Measurements from ENCODE around the gene LENG8.

Gene LENG8

DNA sequence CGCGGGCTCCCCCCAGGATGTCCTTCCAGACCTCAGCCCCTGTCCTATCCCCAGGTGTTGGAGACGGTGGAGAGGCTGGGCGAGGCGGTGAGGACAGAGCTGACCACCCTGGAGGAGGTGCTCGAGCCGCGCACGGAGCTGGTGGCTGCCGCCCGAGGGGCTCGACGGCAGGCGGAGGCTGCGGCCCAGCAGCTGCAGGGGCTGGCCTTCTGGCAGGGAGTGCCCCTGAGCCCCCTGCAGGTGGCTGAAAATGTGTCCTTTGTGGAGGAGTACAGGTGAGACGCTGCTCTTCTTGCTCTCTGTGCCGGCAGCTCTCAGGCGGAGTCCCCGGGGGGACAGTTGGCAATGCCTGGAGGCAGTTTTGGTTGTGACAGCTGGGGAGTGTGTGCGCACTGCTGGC is 26.9 kb upstream of the LENG8 start:
- no peak for DNase-seq (ENCODE audit: low read depth in 2 of 2)

DNA sequence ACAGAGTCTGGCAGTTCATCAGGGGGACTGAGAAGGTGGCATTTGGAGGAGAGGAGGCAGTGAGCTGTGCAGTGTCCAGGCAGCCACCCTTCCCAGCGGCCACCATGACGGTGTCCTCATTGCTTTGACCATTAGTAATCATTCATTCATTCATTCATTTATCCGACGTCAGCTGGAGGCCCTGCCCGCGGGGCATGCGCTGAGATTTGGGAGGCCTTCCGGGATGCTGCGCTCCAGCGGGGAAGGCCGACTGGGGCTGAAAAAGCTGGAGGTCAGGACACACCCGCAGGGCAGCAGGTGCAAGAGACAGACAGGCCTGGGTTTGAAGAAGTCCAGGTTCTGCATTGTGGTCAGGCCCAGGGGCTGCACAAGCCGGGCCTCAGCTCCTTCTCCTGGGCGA is 24.8 kb upstream of the LENG8 start:
- no peak for DNase-seq (ENCODE audit: low read depth in 2 of 2)

DNA sequence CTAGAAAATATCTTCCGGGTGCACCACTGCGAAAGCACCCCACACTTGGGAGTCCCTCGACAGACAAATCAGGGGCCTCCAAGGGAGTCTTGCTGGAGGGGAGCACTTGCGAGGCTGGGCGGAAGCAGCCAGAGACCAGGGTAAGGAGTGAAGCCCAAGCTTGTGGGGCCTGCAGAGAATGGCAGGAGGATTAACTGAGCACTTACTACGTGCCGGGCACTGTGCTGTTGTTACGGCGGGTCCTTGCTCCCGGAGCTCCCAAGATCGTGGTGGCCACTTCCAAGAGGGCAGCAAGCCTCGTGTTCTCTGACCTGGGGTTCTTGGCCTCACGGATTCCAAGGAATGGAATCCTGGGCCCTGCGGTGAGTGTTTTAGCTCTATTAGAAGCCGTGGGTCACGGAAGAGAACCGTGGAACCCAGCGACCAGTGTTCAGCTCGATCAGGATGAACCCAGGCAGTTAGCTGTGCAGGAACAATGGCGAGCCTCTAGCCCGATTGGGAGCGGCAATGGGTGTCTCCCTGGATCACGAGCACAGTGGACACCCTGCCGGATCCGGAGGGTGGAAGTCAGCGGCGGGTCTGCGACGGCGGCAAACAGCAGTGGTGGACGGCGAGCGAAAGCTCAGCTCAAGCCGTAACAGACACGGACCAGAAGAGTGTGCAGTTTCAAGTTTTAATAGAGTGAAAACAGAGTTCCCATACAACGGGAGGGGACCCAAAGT is 24.2 kb upstream of the LENG8 start:
- no peak for DNase-seq (ENCODE audit: low read depth in 2 of 2)

DNA sequence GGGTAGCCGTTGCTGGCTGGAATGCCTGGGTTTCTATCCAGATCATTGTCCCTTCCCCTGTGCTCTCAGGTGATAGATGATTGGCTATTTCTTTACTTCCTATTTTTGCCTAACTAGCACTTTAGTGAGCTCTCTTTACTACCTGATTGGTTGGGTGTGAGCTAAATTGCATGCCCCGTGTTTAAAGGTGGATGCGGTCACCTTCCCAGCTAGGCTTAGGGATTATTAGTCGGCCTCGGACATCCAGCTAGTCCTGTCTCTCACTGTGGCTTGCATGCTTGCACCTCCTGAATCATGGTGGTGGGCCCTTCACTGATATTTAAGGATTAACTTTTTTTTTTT is 23.6 kb upstream of the LENG8 start:
- no peak for DNase-seq (ENCODE audit: low read depth in 2 of 2)

DNA sequence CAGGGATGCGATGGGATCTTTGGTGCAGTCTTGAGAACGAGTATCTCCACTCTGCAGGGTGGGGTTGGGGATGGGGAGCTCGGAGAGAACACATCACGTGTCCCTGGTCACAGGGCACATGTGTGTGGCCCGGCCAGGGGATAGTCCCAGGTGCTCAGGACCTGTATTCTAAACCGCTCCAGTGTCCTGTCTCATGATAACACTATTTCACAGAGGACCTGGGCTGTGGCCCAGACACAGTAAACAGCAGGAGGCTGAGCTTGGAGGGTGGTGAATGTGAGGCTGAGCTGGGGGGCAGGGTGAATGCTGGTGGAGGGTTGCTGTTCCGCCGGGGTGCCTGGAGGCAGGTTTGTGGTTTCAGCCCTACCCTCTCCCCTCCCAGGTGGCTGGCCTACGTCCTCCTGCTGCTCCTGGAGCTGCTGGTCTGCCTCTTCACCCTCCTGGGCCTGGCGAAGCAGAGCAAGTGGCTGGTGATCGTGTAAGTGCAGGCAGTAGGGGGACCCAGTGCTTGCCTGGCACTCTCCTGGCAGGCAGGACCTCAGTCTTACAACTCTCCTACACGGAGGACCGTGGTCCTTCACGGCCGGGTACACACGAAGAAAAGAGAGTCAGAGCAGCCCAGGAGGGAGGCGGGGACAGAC is 22.6 kb upstream of the LENG8 start:
- no peak for DNase-seq (ENCODE audit: low read depth in 2 of 2)

DNA sequence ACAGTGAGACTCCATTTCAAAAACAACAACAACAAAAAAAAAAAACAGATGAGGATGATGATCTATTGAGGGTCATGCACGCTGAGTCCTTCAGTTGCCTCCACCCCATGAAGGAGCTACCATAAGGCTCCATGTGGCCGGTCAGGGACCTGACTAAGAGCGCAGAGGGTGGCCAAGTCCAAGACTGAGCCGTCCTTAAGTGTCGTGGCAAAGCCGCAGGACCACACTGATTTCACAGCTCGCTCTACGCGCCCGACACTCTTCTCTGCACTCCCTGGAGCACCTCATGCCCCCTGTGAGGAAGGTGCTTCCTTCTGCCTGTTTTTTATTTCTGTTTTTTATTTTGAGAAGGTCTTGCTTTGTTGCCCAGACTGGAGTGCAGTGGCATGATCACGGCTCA is 21.4 kb upstream of the LENG8 start:
- DNase-seq (ENCODE audit: low read depth in 2 of 2), result no peak

DNA sequence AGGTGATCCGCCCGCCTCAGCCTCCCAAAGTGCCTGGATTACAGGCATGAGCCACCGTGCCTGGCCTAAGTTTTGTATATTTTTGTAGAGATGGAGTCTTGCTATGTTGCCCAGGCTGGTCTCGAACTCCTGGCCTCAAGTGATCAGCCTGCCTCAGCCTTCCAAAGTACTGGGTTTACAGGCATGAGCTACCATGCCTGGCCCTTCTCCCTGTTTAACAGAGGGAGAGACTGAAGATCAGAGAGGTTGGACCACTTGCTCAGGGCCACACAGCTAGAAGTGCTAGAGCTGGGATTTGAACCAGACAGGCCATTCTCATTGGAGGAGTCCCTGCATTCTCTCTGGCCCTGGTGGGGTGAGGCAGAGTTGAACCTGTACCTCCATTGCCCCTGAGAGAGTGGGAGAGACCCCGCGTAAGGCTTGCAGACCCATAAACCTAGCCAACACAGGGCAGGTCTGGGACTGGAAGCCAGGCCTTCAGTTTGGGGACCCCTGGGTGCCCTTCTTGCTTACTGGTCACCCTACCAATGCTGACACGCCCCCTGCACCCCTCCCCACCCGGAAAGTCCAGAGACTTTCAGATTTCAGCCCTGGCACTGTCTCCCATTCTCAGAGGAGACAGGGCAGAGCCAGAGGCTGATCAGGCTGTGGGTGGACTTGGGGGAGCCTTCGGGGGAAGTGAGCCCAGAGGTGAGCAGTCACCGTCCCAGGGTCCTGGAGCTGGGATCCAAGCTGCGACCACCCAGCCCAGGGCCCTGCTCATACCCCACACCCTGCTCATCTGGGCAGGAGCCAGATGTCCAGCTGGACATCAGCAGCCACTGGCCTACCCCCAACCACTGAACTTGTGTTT is 20.4 kb upstream of the LENG8 start:
- DNase-seq (ENCODE audit: low read depth in 2 of 2), result no peak

DNA sequence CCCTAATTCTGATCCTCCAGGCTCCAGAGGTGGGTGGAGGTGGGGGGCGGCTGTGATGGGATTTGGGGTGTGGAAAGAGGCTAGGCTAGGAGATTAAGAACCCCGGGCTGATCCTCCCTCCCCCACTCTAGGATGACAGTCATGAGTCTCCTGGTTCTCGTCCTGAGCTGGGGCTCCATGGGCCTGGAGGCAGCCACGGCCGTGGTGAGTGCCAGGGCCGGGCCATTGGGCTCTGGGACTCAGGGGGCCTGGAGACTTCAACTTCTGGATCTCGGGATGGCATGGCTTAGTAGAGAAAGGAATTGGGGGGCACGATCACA is 19.9 kb upstream of the LENG8 start:
- DNase-seq (ENCODE audit: low read depth in 2 of 2), result no peak

DNA sequence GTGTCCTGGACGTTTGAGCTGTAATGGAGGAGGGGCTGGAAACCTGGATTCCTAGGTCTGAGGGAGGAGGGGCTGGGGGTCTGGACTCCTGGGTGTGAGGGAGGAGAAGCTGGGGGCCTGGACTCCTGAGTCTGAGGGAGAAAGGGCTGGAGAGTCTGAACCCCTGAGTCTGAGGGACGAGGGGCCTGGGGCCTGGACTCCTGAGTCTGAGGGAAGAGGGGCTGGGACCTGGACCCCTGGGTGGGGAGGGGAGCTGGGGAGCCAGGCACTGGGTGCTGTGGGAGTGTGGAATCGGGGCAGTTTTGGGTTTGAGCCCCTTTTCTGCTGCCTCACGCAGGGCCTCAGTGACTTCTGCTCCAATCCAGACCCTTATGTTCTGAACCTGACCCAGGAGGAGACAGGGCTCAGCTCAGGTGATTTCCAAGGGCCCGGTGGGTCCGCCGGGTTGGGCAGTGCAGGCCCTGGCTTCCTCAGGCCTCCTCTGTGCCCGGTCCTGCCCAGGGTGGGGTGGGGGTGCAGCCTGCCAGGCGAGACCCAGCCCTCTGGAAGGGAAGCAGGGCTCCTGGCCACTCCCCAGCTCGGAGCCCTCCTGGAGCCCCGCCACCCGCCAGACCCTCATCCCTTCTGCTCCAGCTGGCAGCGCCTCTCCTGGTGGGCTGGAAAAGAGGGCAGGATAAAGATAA is 19.3 kb upstream of the LENG8 start:
- DNase-seq (ENCODE audit: low read depth in 2 of 2), result no peak

DNA sequence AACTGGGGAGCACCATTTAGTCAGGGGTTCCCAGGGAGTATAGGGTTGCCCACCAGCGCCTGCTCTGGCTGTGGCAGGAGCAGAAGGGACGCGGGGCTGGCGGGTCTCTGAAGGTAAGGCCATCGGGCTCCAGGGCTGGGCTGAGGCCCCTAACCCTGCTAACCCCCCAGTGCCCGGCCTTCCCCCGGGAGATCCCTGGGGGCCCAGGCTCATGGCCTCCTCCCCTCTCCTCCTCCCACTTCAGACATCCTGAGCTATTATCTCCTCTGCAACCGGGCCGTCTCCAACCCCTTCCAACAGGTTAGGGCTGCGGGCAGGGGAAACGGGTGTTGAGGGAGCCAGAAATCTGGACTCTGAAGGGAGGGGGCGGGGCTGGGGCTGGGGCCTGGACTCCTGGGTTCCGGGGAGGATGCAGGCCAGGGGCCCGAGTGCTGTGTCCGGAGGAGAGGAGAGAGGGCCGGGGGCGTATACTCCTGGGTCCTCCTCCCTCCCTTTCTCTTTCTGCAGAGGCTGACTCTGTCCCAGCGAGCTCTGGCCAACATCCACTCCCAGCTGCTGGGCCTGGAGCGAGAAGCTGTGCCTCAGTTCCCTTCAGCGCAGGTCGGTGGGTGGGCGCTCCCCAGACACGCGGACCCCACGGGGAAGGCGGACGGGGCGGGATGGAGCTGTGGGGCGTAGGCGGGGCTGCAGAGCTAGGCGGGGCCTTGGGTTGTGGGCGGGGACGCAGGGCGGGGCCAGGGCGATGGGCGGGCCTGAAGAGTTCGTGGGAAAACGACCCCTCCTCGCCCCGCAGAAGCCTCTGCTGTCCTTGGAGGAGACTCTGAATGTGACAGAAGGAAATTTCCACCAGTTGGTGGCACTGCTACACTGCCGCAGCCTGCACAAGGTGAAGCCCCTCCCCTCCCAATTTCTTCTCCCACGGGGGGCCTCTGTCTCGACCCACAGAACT is 18.4 kb upstream of the LENG8 start:
- no peak for DNase-seq (ENCODE audit: low read depth in 2 of 2)

DNA sequence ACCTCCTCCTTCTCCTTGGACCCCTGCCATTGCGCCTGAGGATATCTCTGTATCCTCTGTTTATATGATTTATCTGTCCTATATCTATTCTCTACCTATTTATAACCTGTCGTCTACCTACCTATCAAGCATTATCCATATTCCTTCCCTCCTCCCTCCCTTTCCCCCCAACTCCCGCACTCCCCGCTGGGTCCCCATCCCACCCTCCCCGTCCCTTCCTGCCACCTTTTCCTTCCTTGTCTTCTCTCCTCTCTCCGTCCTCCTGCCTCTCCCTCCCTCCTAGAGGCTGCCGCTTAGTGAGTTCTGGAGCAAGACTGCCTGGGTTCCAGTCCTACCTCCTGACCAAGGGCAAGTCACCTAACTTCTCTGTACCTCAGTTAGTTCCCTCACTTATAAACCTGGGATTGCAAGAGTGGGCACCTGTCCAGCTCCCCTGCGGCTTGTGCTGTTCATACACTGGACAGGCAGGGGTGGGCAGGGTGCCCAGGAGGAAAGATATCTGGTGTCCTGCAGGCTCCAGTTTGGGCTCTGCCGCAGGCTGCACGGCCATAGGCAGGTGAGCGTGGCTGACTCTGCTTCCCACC is 17.7 kb upstream of the LENG8 start:
- no peak for DNase-seq (ENCODE audit: low read depth in 2 of 2)

DNA sequence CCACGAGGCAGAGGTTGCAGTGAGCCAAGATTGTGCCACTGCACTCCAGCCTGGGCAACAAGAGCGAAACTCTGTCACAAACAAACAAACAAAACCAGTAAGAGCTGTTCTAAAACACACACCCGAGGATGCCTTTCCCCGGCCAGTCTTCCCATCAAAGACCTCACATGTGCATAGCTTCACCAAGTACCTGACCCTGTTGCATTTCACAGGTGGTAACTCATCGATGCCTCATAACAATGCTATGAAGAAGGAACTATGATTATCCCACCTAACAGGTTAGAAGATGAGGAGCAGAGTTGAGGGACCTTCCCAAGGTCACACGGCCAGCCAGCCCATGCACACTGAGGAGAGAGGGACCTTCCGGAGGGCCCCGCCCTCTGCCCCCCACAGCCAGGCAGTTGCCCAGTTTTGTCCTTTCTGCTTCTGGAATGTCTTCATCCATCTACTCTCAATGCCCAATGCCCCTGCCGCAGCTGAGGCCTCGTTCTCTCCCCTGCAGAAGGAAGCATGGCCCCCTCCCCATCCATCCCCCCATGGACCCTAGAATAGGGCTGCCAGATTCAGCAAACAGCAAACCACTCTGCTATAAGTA is 16.8 kb upstream of the LENG8 start:
- DNase-seq (ENCODE audit: low read depth in 2 of 2), result no peak

DNA sequence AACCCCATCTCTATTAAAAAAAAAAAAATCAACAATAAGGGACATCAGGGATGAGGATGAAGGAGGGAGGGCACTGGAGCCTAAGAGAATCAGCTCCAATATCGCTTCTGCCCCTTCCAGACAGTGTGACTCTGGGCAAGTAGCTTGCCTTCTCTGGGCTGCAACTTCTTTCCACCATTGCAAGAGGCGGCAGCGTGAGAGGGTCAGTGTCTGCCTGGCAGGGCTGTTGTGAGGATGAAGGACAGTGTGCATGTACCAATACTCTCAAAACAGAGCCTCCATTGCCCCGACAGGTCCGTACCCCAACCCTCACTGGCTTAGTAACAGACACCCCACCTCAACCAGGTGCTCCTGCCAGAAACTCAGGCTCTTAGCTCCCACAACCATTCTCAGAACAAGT is 15.3 kb upstream of the LENG8 start:
- DNase-seq (ENCODE audit: low read depth in 2 of 2), result no peak

DNA sequence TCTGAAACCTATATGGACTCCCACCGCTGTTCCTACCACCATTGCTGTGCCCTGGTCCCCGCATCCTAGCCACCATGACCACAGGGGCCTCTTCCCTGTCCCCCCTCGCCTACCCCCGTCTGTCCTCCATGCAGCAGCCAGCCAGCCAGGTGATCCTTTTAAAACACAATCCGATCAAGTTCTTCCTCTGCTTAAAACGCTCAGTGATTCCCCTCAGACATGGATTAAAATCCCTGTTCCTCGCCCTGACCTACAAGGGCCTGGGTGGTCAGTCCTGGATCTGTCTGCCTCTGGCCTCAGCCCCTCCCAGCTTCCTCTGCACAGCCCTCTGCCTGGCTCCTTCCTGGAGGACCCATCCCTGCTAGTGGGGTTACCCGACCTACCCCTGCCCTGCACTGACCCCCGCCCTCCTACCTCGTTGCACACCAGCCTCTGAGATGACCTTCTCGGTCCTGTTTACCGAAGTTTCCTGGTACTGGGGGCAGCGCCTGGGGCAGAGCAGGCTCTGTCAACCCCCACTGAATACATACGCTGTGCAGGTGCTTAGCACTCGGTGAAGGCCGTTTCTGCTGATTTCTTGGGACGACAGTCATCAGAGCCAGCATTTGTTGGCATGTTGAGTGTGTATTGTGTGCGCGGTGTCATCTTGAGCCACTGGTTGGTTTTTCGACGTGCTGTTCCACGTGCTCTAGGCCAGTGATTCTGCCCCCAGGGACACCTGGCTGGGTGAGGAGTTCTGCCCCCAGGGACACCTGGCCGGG is 14.7 kb upstream of the LENG8 start:
- no peak for DNase-seq (ENCODE audit: low read depth in 2 of 2)

DNA sequence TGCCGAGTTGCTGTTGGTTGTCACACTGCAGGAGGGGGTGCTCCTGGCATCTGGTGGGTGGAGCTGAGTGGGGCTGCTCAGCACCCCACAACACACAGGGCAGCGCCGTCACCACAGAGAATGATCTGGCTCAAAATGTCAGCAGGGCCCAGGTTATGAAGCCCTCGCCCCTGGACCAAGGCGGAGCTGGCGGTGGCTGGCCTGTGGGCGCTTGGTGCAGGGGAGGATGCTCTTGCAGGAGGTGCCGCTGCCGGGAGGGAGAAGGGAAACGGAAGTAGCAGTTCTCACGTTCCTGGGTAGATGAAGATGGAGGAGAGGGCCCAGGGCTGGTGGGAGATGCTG is 14.2 kb upstream of the LENG8 start:
- DNase-seq (ENCODE audit: low read depth in 2 of 2), result no peak

DNA sequence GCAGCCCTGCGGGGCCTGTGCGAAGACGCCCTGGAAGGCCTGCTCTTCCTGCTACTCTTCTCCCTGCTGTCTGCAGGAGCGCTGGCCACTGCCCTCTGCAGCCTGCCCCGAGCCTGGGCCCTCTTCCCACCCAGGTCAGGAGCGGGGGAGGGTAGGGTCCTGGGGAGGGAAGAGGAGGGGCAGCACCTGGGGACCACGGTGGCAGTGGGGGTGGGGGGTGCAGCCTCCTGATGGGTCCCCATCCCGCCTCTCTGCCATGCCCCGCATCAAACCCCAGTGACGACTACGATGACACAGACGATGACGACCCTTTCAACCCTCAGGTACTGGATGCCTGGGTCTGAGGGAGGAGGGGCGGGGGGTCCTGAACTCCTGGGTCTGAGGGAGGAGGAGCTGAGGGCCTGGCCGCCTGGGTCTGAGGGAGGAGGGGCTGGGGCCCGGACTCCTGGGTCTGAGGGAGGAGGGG is 13.4 kb upstream of the LENG8 start:
- no peak for DNase-seq (ENCODE audit: low read depth in 2 of 2)

DNA sequence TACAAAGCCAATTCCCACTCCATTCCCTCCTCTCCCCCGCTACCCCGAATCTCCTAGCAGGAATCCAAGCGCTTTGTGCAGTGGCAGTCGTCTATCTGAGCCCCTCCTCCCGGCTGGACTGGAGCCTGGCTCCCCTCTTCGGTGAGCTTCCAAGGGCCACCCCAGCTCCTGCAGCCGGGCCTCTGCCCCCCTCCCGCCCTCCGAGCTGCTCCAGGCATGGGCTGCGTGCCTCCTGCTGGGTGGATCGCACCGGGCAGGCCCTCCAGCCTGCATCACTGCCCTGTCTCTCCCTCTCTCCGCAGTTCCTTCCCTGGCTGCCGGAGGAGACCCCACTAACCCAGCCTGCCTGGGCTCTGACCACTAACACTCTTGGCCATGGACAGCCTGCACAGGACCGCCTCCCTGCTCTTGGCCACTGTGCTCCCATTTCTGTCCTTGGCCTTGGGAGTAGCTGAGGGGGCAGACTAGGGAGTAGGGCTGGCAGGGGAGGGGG is 12.9 kb upstream of the LENG8 start:
- no peak for DNase-seq (ENCODE audit: low read depth in 2 of 2)

DNA sequence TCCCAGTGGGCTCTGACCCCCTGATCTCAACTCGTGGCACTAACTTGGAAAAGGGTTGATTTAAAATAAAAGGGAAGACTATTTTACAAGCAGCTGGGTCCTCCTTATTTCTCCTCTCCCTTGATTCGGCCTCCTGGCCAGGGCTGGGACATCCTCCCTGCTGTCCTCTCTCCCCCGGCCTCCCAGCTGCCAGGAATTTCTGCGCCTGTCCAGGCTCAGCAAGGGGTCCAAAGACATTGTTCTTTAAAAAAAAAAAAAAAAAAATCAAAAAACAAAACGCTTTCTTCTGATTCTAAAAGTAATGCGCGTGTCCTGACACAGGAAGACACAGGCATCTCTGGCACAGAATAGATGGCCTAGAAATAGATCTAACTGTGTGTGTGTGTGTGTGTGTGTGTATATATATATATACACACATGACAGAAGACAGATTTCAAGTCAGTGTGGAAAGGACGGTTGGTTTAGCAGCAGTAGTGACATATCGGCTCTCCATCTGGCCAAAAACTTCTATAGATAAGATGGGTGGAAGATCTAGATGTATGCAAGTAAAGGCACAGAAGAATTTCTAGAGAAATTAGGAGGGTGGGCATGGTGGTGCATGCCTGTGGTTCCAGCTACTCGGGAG is 12.3 kb upstream of the LENG8 start:
- no peak for DNase-seq (ENCODE audit: low read depth in 2 of 2)

DNA sequence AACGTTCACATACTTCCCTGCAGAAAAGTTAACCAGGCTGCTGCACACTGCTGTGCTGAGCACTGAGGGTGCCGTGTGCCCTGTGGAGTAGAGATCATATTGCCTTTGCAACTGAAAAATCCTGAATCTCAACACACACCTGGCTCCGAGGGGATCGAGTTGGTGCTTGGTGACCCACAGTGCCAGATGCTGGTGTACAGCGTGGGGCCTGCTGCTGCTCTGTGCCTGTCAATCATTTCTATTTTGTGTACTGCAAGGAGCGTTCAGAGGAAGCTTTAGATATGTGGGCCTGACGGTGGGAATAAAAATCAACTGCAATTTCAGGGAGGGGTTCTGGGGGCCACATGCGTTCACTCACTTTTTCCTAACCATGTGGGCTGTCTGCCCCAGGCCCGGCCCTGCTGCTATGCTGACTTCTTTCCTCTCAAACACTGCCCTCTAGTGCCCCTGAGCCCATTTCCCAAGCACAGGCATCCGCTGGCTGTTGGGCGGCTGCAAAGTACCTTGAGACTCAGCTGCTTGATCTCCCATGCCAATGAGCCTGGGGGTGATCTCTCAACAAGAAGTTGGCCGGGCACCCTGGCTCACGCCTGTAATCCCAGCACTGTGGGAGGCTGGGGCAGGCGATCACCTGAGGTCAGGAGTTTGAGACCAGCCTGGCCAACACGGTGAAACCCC is 9.7 kb upstream of the LENG8 start:
- DNase-seq (ENCODE audit: low read depth in 2 of 2), result no peak
